Measurements from ENCODE around the gene STAT3.
"Not testable (repeated sequence)": the region's sequence is repeated elsewhere in the genome, so short reads cannot be mapped to it uniquely, and the experiment has no call there.

Gene STAT3

DNA sequence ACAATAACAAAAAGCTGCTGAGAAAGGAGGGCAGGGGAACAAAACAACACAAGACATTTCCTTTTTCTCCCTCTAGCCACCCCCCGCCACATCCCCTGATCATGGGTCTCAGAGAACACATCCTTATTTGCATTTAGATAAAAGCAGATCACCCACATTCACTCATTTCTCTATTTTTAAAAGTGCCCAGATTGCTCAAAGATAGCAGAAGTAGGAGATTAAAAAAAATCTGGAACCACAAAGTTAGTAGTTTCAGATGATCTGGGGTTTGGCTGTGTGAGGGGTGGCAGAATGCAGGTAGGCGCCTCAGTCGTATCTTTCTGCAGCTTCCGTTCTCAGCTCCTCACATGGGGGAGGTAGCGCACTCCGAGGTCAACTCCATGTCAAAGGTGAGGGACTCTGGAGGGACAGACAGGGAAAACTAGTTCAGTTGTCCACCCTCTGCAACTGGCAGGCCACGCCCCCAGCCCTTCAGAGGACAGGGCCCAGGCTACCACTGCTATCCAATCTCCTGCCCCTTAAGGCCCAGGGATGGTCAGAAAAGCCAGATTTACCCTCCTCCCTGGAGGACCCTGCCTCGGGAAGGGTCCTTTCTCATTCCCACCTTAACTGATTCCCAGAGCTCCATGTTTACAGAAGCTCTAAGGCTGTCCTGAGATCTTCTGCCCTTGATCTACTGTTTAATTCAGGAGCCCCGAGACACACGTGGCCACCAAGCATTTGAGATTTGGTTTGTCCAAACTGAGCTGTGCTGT, 72.7 kb downstream of the STAT3 start:
- no peak for DNase-seq (ENCODE audit: low read depth)

- DNase-seq (ENCODE audit: low read depth): no peak
Observed at GRCh38 chr17:42313773-42314566, 74.3 kb downstream of the STAT3 start.

- no peak for DNase-seq (ENCODE audit: low read depth)
Observed at GRCh38 chr17:42313389-42313772, 74.9 kb downstream of the STAT3 start.

- DNase-seq (ENCODE audit: low read depth): peak; percentile 73
Observed at GRCh38 chr17:42312285-42313130, 75.7 kb downstream of the STAT3 start.

DNA sequence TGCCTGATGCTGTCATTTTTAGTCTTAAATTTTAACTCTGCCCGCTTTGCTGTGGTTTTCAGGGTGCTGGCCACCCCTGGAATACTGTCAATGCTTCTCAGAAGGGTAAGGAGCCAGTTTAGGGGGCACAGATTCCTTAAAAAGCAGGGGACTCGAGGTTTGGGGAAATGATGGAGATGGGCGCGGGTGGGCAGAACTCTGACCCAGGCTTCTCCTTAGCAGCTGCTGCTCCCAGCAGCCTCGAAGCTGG, 76.3 kb downstream of the STAT3 start:
- no peak for DNase-seq (ENCODE audit: low read depth)

DNA sequence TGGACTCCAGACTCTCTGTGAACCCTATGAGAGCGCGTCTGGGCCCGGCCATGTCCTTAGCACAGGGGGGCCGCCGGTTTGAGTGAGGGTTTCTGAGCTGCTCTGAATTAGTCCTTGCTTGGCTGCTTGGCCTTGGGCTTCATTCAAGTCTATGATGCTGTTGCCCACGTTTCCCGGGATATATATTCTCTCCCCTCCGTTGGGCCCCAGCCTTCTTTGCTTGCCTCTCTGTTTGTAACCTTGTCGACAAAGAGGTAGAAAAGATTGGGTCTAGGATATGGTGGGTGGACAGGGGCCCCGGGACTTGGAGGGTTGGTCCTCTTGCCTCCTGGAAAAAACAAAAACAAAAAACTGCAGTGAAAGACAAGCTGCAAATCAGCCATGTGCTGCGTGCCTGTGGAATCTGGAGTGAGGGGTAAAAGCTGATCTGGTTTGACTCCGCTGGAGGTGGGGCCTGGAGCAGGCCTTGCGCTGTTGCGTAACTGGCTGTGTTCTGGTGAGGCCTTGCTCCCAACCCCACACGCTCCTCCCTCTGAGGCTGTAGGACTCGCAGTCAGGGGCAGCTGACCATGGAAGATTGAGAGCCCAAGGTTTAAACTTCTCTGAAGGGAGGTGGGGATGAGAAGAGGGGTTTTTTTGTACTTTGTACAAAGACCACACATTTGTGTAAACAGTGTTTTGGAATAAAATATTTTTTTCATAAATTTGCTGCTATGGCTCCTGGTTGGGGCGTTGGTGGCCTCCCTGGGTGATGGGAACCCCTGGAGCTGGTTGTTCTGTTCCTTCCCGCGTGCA, 76.8 kb downstream of the STAT3 start:
- DNase-seq (ENCODE audit: low read depth): peak; percentile 91

- DNase-seq (ENCODE audit: low read depth): no peak
Observed at GRCh38 chr17:42310787-42311215, 77.4 kb downstream of the STAT3 start.

DNA sequence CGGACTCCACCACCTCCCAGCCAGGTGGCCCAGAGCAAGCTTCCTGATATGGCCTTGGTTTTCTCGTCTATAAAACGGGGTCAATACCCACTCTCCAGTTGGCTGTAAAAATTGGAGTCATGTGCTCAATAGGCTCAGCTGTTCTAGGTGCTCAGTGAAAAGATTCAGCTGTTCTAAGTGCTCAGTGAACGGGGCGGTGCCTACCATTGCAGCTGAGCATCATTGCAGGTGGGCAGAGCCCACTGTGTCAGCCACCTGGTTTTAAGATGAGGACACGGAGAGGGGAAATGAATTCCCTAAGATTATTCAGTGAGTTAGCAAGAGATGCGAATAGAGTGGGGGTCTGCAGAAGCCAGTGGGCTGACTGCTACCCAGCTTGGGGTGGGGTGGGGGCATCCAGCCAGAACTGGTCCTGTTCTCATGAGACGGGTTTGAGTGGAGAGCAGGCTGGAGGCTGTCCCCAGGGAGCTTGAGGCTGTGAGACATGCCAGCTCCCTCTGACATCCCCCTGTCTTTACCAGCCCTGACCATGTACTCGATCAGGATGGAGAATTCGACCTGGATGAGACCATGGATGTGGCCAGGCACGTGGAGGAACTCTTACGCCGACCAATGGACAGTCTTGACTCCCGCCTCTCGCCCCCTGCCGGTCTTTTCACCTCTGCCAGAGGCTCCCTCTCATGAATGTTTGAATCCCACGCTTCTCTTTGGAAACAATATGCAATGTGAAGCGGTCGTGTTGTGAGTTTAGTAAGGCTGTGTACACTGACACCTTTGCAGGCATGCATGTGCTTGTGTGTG, 78.1 kb downstream of the STAT3 start:
- no peak for DNase-seq (ENCODE audit: low read depth)

- no peak for DNase-seq (ENCODE audit: low read depth)
Observed at GRCh38 chr17:42309142-42309541, 79.1 kb downstream of the STAT3 start.

- DNase-seq (ENCODE audit: low read depth): no peak
Observed at GRCh38 chr17:42308446-42308845, 79.8 kb downstream of the STAT3 start.

GRCh38 chr17:42307362-42307927, 80.8 kb downstream of the STAT3 start:
- DNase-seq (ENCODE audit: low read depth): no peak

- DNase-seq (ENCODE audit: low read depth): no peak
Observed at GRCh38 chr17:42306385-42306667, 81.9 kb downstream of the STAT3 start.

DNA sequence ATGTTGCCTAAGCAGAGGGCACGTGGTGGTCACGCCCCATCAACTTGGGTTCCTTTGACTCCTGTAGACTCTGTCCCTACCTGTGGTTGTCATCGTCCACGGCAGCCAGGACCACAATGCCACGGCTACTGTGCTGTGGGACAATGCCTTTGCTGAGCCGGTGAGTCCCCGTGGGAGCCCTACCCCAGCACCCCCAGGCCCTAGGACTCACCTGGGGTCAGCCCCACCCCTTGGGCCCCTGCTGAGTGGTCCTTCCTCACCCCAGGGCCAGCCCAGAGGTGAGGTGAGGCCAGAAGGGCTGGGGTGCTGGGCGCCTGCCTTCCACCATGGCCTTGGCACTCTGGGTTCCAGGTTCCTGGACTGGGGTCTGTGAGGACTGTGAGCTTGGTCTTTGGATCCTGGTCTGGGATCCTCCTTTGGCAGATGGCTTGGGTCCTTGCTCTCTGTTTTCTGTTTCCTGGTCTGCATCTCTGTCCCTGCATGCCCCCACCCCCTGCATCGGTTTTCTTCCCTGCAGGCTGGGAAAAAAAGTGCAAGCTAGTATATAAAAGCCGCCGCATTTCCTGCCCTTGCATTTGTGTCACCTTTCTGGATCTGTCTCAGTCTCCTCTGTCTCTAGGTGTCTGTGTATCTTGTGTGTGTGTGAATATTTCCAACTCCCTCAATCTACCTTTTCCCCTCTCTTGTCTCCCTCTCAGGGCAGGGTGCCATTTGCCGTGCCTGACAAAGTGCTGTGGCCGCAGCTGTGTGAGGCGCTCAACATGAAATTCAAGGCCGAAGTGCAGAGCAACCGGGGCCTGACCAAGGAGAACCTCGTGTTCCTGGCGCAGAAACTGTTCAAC, 82.5 kb downstream of the STAT3 start:
- DNase-seq (ENCODE audit: low read depth): no peak

GRCh38 chr17:42305031-42305330, 83.3 kb downstream of the STAT3 start:
- DNase-seq (ENCODE audit: low read depth): not testable (repeated sequence)

GRCh38 chr17:42304187-42305030, 83.8 kb downstream of the STAT3 start:
- DNase-seq (ENCODE audit: low read depth): no peak

DNA sequence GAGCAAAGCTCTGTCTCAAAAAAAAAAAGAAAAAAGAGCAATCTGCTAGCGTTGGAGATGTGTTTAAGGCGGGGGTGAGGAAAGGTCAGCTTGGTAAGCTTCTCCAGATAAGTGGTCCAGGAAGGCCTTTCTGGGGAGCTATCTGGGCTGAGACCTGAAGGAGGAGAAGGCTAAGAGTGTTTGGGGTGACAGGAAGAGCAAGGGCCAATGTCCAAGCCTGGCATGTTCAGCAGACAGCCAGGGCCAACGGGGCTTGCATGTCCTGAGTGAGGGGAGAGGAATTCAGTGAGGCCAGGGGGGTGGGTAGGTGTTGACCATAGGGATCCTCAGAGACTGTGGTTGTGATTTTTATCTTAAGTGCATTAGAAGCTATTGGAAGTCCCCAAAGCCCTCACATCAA, 84.5 kb downstream of the STAT3 start:
- DNase-seq (ENCODE audit: low read depth): no peak

DNA sequence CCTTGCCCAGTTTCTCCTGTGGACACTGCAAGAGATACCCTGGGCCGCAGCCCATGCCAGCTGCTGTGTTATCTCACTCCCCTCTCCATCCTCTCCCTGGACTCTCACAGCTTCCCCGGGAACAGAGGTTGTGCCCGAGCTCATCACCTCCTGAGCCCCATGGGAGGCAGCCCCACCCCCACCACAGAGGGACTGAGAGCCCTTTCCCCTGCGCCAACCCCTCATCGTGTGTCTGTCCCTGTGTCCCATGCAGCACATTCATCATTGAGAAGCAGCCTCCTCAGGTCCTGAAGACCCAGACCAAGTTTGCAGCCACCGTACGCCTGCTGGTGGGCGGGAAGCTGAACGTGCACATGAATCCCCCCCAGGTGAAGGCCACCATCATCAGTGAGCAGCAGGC, 87.2 kb downstream of the STAT3 start:
- DNase-seq (ENCODE audit: low read depth): no peak

DNA sequence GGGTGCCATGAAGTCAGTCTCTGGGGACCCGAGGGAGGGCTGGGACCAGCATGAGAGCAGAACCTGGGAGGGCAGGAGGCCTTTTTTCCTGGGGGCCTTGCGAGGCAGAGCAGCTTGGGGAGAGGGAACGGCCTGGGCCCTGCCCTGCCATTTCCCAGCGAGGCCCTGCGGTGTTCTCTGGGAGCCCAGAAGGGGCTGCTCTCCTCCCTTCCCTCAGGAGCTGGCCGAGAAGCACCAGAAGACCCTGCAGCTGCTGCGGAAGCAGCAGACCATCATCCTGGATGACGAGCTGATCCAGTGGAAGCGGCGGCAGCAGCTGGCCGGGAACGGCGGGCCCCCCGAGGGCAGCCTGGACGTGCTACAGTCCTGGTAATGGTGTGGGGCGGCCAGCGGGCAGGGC, 88.3 kb downstream of the STAT3 start:
- not testable (repeated sequence) for DNase-seq (ENCODE audit: low read depth)

GRCh38 chr17:42299361-42299760, 88.9 kb downstream of the STAT3 start:
- DNase-seq (ENCODE audit: low read depth): not testable (repeated sequence)

Measured in fibroblast of the conjunctiva (primary cell).